SH-SY5Y (cell line): ENCODE results near the gene IL10.

Source experiments
- GATA2 ChIP-seq: IDR thresholded peaks from 2 replicates; pipeline ENCODE4 v1.6.1; 2011; ENCODE audit warnings: mild to moderate bottlenecking, low read depth, low read length
- GATA3 ChIP-seq: IDR thresholded peaks from 2 replicates; pipeline ENCODE4 v1.6.1; 2011; ENCODE audit warnings: low read depth, mild to moderate bottlenecking, low read length, moderate library complexity

GRCh38 chr1:206723805-206724472, 48.4 kb downstream of the IL10 start:
- TF ChIP-seq GATA2: no peak
- TF ChIP-seq GATA3: no peak
